Astrocyte (in vitro differentiated cells and primary cell): Measurements from ENCODE around the gene EPS8L3. TPM values are rescaled to one million over a fixed set of nuclear protein-coding genes. Genes with fewer than 3 reads are reported as not detected.

Experiments
- DNase-seq: peaks from one replicate; pipeline ENCODE4 v3.0.0-alpha.2; 2010; ENCODE audit warnings: low read depth
- FAIRE-seq: peaks from 2 replicates; lab custom pipeline; 2011; peaks lifted over from hg19 to GRCh38; lab: Jason Lieb, UNC
- H2AFZ ChIP-seq: 2 replicates; pipeline ENCODE4 v1.6.0; 2012; ENCODE audit warnings: low read depth, low read length, inconsistent platforms
- H3K27ac ChIP-seq: 2 replicates; pipeline ENCODE4 v1.5.1; 2011; ENCODE audit warnings: low read depth, low read length, inconsistent platforms
- H3K27me3 ChIP-seq: 2 replicates; pipeline ENCODE4 v1.6.0; 2011; ENCODE audit warnings: low read length, inconsistent platforms; ENCODE audit not compliant: insufficient read depth
- H3K36me3 ChIP-seq: 2 replicates; pipeline ENCODE4 v1.5.1; 2011; ENCODE audit warnings: low read length, inconsistent platforms; ENCODE audit not compliant: insufficient read depth
- H3K4me1 ChIP-seq: 2 replicates; pipeline ENCODE4 v1.5.1; 2011; ENCODE audit warnings: low read length, inconsistent platforms; ENCODE audit not compliant: insufficient read depth
- H3K4me2 ChIP-seq: 2 replicates; pipeline ENCODE4 v1.6.0; 2012; ENCODE audit warnings: low read length, inconsistent platforms
- H3K4me3 ChIP-seq: 2 replicates; pipeline ENCODE4 v1.5.1; 2011; ENCODE audit warnings: low read depth, mild to moderate bottlenecking, low read length, inconsistent platforms; ENCODE audit not compliant: insufficient read depth
- H3K79me2 ChIP-seq: 2 replicates; pipeline ENCODE4 v1.6.0; 2012; ENCODE audit warnings: mild to moderate bottlenecking, low read length, inconsistent platforms; ENCODE audit not compliant: insufficient read depth
- H3K9ac ChIP-seq: 2 replicates; pipeline ENCODE4 v1.6.0; 2012; ENCODE audit warnings: mild to moderate bottlenecking, low read length, inconsistent platforms
- H3K9me3 ChIP-seq: 2 replicates; pipeline ENCODE4 v1.5.1; 2012; ENCODE audit warnings: low read depth, mild to moderate bottlenecking, low read length, inconsistent platforms; ENCODE audit not compliant: insufficient read depth
- H4K20me1 ChIP-seq: 2 replicates; pipeline ENCODE4 v1.6.0; 2012; ENCODE audit warnings: low read length, inconsistent platforms; ENCODE audit not compliant: insufficient read depth
- H3K27ac Mint-ChIP-seq: one replicate; pipeline ENCODE4 v1.8.0; 2021; ENCODE audit warnings: mild to moderate bottlenecking, mixed read lengths; ENCODE audit not compliant: unreplicated experiment
- H3K27me3 Mint-ChIP-seq: one replicate; pipeline ENCODE4 v1.8.0; 2021; ENCODE audit warnings: low read depth, mixed read lengths; ENCODE audit not compliant: unreplicated experiment
- H3K36me3 Mint-ChIP-seq: one replicate; pipeline ENCODE4 v1.8.0; 2021; ENCODE audit warnings: low read depth, mixed read lengths; ENCODE audit not compliant: unreplicated experiment
- H3K4me1 Mint-ChIP-seq: one replicate; pipeline ENCODE4 v1.8.0; 2021; ENCODE audit warnings: low read depth, mixed read lengths; ENCODE audit not compliant: unreplicated experiment
- H3K4me3 Mint-ChIP-seq: one replicate; pipeline ENCODE4 v1.8.0; 2021; ENCODE audit warnings: mild to moderate bottlenecking, moderate library complexity, mixed read lengths; ENCODE audit not compliant: unreplicated experiment
- H3K9me3 Mint-ChIP-seq: one replicate; pipeline ENCODE4 v1.8.0; 2021; ENCODE audit warnings: mild to moderate bottlenecking, mixed read lengths; ENCODE audit not compliant: unreplicated experiment
- EZH2 ChIP-seq: IDR thresholded peaks from 2 replicates; pipeline ENCODE4 v1.6.1; 2012; ENCODE audit warnings: mild to moderate bottlenecking, low read length, inconsistent platforms; ENCODE audit not compliant: insufficient read depth
- total RNA-seq: library from RNA; stranded (reverse); gene quantifications from 2 replicates; pipeline ENCODE4 v1.2.1, GENCODE V29; 2021
- TF ChIP-seq, protein P1 (sequence below): IDR thresholded peaks from 2 replicates; pipeline ENCODE4 v1.5.1; 2011; ENCODE audit warnings: low read depth, mild to moderate bottlenecking, inconsistent platforms, low read length, moderate library complexity; ENCODE audit not compliant: insufficient read depth

The EPS8L3 gene
- total RNA-seq, 1 donor from 2014 or later = not detected

DNA sequence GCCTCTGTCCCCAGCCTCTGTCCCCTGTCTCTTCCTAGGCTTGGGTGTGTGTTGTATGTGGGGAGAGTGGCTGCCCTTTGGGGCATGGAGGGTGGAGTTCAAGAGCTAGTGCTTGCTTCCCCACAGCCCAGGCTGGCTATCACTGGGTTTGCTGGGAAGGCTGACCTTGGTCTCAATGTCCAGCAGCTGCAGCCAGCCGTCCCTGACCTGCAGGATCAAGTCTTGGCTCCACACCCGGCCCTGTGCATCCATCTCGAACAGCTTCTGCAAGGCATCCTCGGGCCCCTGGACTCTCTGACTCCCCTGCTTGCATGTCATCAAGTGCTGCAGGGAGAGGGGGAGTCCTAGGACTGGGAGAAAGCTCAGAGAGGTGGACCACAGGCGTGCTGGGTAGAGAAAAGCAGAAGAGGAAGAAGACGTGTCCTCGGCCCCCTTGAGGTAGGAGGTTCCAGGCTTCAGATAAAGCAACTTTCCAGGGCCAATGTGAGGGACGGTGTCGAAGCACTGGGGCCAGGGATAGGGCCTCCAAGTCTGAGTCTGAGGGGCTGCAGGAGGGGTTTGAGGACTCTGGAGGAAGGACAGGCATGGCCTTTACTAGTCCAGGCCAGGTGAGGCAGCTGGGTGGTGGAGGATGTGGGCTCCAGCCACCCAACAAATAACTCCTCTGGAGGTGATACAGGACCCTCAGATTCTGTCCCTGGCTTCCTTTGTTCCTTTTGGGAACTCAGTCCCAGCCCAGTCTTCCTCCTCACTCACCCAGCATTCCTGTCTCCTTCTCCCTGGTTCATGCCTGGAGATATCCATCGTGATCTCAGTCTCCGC is 4.0 kb downstream of the EPS8L3 start:
- Histone ChIP-seq H2AFZ (no peak overlapping the region), H3K36me3 (no peaks in the 10 kb centered on the region), H3K27me3 (no peaks in the 10 kb centered on the region), H4K20me1 (no peaks in the 10 kb centered on the region), H3K79me2 (no peaks in the 10 kb centered on the region), H3K9ac (no peak overlapping the region), H3K27ac (no peak overlapping the region), H3K4me3 (no peak overlapping the region), H3K4me1 (peaks cover 7% of the 10 kb centered on the region), H3K4me2 (no peak overlapping the region), H3K9me3 (no peaks in the 10 kb centered on the region)
- no peak for FAIRE-seq
- Mint-ChIP-seq H3K27ac (no peak overlapping the region), H3K36me3 (peaks cover 9% of the 10 kb centered on the region), H3K27me3 (peaks cover 39% of the 10 kb centered on the region), H3K4me3 (no peak overlapping the region), H3K4me1 (peaks cover 2% of the 10 kb centered on the region), H3K9me3 (peaks cover 2% of the 10 kb centered on the region)
- DNase-seq = no peak
- TF ChIP-seq, protein P1, sequence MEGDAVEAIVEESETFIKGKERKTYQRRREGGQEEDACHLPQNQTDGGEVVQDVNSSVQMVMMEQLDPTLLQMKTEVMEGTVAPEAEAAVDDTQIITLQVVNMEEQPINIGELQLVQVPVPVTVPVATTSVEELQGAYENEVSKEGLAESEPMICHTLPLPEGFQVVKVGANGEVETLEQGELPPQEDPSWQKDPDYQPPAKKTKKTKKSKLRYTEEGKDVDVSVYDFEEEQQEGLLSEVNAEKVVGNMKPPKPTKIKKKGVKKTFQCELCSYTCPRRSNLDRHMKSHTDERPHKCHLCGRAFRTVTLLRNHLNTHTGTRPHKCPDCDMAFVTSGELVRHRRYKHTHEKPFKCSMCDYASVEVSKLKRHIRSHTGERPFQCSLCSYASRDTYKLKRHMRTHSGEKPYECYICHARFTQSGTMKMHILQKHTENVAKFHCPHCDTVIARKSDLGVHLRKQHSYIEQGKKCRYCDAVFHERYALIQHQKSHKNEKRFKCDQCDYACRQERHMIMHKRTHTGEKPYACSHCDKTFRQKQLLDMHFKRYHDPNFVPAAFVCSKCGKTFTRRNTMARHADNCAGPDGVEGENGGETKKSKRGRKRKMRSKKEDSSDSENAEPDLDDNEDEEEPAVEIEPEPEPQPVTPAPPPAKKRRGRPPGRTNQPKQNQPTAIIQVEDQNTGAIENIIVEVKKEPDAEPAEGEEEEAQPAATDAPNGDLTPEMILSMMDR = no peak
- no peak for TF ChIP-seq EZH2

- peaks cover 9% of the 10 kb centered on the region for H3K36me3 Mint-ChIP-seq
Observed at GRCh38 chr1:109757936-109758786, 5.6 kb downstream of the EPS8L3 start.

More at GRCh38 chr1:109757936-109758786, 5.6 kb downstream of the EPS8L3 start:
- H3K27ac ChIP-seq = no peak overlapping the region
- H3K9me3 Mint-ChIP-seq = peaks cover 2% of the 10 kb centered on the region
- H3K4me1 Mint-ChIP-seq = peaks cover 2% of the 10 kb centered on the region
- no peak overlapping the region for H3K4me2 ChIP-seq
- H3K4me1 ChIP-seq = peaks cover 5% of the 10 kb centered on the region
- H4K20me1 ChIP-seq = no peaks in the 10 kb centered on the region
- TF ChIP-seq, protein P1 = no peak
- TF ChIP-seq EZH2 = no peak
- H3K27me3 Mint-ChIP-seq = peaks cover 39% of the 10 kb centered on the region
- no peaks in the 10 kb centered on the region for H3K36me3 ChIP-seq
- H3K27ac Mint-ChIP-seq = no peak overlapping the region
- no peak overlapping the region for H3K4me3 ChIP-seq
- DNase-seq (no peak), FAIRE-seq (no peak)
- no peaks in the 10 kb centered on the region for H3K9me3 ChIP-seq
- no peak overlapping the region for H3K9ac ChIP-seq
- H2AFZ ChIP-seq = no peak overlapping the region
- H3K27me3 ChIP-seq = no peaks in the 10 kb centered on the region
- H3K79me2 ChIP-seq = no peaks in the 10 kb centered on the region
- H3K4me3 Mint-ChIP-seq = no peak overlapping the region
